ENCODE measurements around the gene CCDC7. TPM values are rescaled to one million over a fixed set of nuclear protein-coding genes. Genes with fewer than 3 reads are reported as not detected.
"Not testable (repeated sequence)": the region's sequence is repeated elsewhere in the genome, so short reads cannot be mapped to it uniquely, and the experiment has no call there.

Gene CCDC7
- total RNA-seq, result 10 to 100 TPM; 90.9 to 94.5 TPM
- polyA plus RNA-seq, result 10 to 100 TPM in 2 of 3 donors, 1 to 10 TPM in 1; 8.9 to 26.0 (median 11.8) TPM
- total RNA-seq, result 26.5 to 145 (median 96.3) reads per million in 6 experiments

- POLR2A ChIA-PET, result interaction anchor here (0.6 to 2.7 kb wide), 23 partner anchors 8 to 693 kb away, joined by 3 to 64 read pairs (median 5); partner anchors contain the start of genes EPC1 and ITGB1
These were observed at the start of gene CCDC7 for GRCh38 chr10:32445740-32446535. TSS of gene CCDC7 (plus strand) at chr10:32446140. CDS start at chr10:32451643, 5,503 bp downstream.

GRCh38 chr10:32397163-32397562 lies 48.8 kb upstream of the CCDC7 start:
- H3K4me3 Mint-ChIP-seq, ATAC-seq, H3K9me3 Mint-ChIP-seq, DNase-seq, H3K27ac Mint-ChIP-seq, H3K4me1 Mint-ChIP-seq, H3K27me3 Mint-ChIP-seq, H3K36me3 Mint-ChIP-seq, POLR2A ChIA-PET: not testable (repeated sequence)

More at GRCh38 chr10:32445740-32446535, at the start of gene CCDC7:
- H3K36me3 Mint-ChIP-seq, result peaks cover 0 to 1% (median 0%) of the 10 kb centered on the region in 3 donors
- H3K9me3 Mint-ChIP-seq, result no peaks in the 10 kb centered on the region
- H3K27ac Mint-ChIP-seq, result peak within 1 kb of the TSS; percentile 98 to 100 (median 99)
- peaks cover 6 to 19% (median 13%) of the 10 kb centered on the region in 4 donors for H3K4me1 Mint-ChIP-seq
- DNase-seq, result peak; percentile 80 to 91 (median 86)
- H3K4me3 Mint-ChIP-seq, result peak within 1 kb of the TSS; percentile 83 to 98 (median 95)
- peak; percentile 95 to 96 for ATAC-seq
- peaks cover 0 to 5% (median 0%) of the 10 kb centered on the region in 5 donors for H3K27me3 Mint-ChIP-seq

DNA sequence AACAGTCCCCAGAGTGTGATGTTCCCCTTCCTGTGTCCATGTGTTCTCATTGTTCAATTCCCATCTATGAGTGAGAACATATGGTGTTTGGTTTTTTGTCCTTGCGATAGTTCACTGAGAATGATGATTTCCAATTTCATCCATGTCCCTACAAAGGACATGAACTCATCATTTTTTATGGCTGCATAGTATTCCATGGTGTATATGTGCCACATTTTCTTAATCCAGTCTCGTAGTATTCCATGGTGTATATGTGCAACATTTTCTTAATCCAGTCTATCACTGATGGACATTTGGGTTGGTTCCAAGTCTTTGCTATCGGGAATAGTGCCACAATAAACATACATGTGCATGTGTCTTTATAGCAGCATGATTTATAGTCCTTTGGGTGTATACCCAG lies 46.2 kb upstream of the CCDC7 start:
- POLR2A ChIA-PET, H3K4me3 Mint-ChIP-seq: not testable (repeated sequence)

GRCh38 chr10:32400961-32401360 lies 45.0 kb upstream of the CCDC7 start:
- ATAC-seq (no peak), DNase-seq (no peak)
- Mint-ChIP-seq H3K27ac (peak overlapping the region in 1 of 10 donors; percentile 40), H3K27me3 (no peaks in the 10 kb centered on the region), H3K4me3 (no peak overlapping the region), H3K4me1 (peaks cover 0 to 6% (median under 1%) of the 10 kb centered on the region in 4 donors), H3K9me3 (peaks cover 0 to 5% (median 0%) of the 10 kb centered on the region in 9 donors), H3K36me3 (peaks cover 0 to 4% (median 2%) of the 10 kb centered on the region in 3 donors)
- POLR2A ChIA-PET, result interaction anchor here (1.1 kb wide), 1 partner anchor 10 kb away, joined by 5 read pairs; no protein-coding TSS in a partner anchor

More for the DNA sequence above, 46.2 kb upstream of the CCDC7 start:
- not testable (repeated sequence) for ATAC-seq, H3K27ac Mint-ChIP-seq, H3K36me3 Mint-ChIP-seq, DNase-seq, H3K9me3 Mint-ChIP-seq, H3K4me1 Mint-ChIP-seq, H3K27me3 Mint-ChIP-seq

DNA sequence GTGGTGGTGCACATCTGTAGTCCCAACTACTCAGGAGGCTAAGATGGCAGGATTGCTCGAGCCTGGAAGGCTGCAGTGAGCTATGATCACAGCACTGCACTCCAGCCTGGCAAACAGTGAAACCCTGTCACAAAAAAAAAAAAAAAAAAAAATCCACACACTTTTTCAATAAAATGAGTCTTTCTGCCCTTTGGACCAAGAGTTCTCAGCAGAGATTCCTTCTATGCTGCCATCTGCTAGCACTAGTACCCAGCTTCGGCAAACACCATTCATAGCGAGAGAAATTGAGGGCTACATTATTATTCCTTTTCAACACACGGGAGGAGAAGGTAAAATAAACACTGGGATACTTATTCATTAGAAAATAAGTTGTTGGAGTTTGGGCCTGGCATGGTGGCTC lies 43.4 kb upstream of the CCDC7 start:
- no peak for ATAC-seq
- H3K9me3 Mint-ChIP-seq, result peaks cover 0 to 5% (median 0%) of the 10 kb centered on the region in 9 donors
- no peak overlapping the region for H3K27ac Mint-ChIP-seq
- no peak for DNase-seq
- H3K4me3 Mint-ChIP-seq, result no peak overlapping the region
- no peaks in the 10 kb centered on the region for H3K27me3 Mint-ChIP-seq
- H3K4me1 Mint-ChIP-seq, result peaks cover 0 to 6% (median under 1%) of the 10 kb centered on the region in 4 donors
- peaks cover 0 to 4% (median 2%) of the 10 kb centered on the region in 3 donors for H3K36me3 Mint-ChIP-seq
- POLR2A ChIA-PET, result no interaction called here

- no peak for ATAC-seq
- H3K4me1 Mint-ChIP-seq, result peaks cover 0 to 6% (median under 1%) of the 10 kb centered on the region in 4 donors
- no peak for DNase-seq
- POLR2A ChIA-PET, result interaction anchor here (0.6 kb wide), 1 partner anchor 150 kb away, joined by 4 read pairs; no protein-coding TSS in a partner anchor
- peaks cover 0 to 5% (median 0%) of the 10 kb centered on the region in 9 donors for H3K9me3 Mint-ChIP-seq
- H3K36me3 Mint-ChIP-seq, result peaks cover 0 to 4% (median 2%) of the 10 kb centered on the region in 3 donors
- H3K27me3 Mint-ChIP-seq, result no peaks in the 10 kb centered on the region
- H3K27ac Mint-ChIP-seq, result no peak overlapping the region
- no peak overlapping the region for H3K4me3 Mint-ChIP-seq
These were observed 42.8 kb upstream of the CCDC7 start for GRCh38 chr10:32403091-32403490.

DNA sequence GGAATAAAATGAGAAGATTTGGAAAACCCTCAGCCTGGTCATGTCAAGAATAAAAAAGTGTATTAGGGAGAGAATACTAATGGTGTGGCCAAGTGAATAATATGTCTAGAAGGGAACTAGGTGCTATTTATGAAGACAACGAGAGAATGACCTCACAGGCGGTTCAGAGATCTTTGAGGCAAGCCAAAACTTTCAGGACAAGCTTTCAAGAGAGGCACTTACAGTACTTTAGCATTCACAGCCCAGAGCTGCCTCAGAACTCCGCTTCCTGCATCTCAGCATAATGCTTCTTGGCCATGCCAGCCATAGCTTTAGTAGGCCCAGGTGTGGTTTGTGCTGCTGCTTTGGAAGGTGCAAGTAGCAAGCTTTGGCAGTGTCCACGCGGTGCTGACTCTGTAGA lies 37.2 kb upstream of the CCDC7 start:
- Mint-ChIP-seq H3K27ac (peak overlapping the region in 1 of 10 donors; percentile 1), H3K27me3 (no peaks in the 10 kb centered on the region), H3K4me3 (no peak overlapping the region), H3K9me3 (peaks cover 0 to 5% (median 0%) of the 10 kb centered on the region in 9 donors), H3K36me3 (peaks cover 0 to 4% (median 2%) of the 10 kb centered on the region in 3 donors), H3K4me1 (peaks cover 0 to 4% (median 0%) of the 10 kb centered on the region in 4 donors)
- DNase-seq (no peak), ATAC-seq (no peak)
- POLR2A ChIA-PET, result no interaction called here

- H3K36me3 Mint-ChIP-seq, result peaks cover 0 to 4% (median 2%) of the 10 kb centered on the region in 3 donors
- H3K27me3 Mint-ChIP-seq, result no peaks in the 10 kb centered on the region
- POLR2A ChIA-PET, result no interaction called here
- H3K4me1 Mint-ChIP-seq, result peaks cover 0 to 4% (median 0%) of the 10 kb centered on the region in 4 donors
- H3K4me3 Mint-ChIP-seq, result no peak overlapping the region
- DNase-seq (no peak), ATAC-seq (no peak)
- H3K9me3 Mint-ChIP-seq, result peaks cover 0 to 5% (median 0%) of the 10 kb centered on the region in 9 donors
- no peak overlapping the region for H3K27ac Mint-ChIP-seq
These were observed 36.2 kb upstream of the CCDC7 start for GRCh38 chr10:32409741-32410140.

- Mint-ChIP-seq H3K9me3 (peaks cover 0 to 3% (median 0%) of the 10 kb centered on the region in 9 donors), H3K27me3 (no peaks in the 10 kb centered on the region), H3K27ac (no peak overlapping the region), H3K4me1 (peaks cover 0 to 4% (median 0%) of the 10 kb centered on the region in 4 donors), H3K36me3 (peaks cover 0 to 3% (median 2%) of the 10 kb centered on the region in 3 donors), H3K4me3 (no peak overlapping the region)
- ATAC-seq (no peak), DNase-seq (no peak)
- POLR2A ChIA-PET, result no interaction called here
These were observed 35.4 kb upstream of the CCDC7 start for GRCh38 chr10:32410569-32410968.

GRCh38 chr10:32411797-32412498 lies 34.0 kb upstream of the CCDC7 start:
- Mint-ChIP-seq H3K27ac (no peak overlapping the region), H3K27me3 (no peaks in the 10 kb centered on the region), H3K4me3 (no peak overlapping the region), H3K36me3 (no peaks in the 10 kb centered on the region), H3K9me3 (peaks cover 0 to 3% (median 0%) of the 10 kb centered on the region in 9 donors), H3K4me1 (peaks cover 0 to 4% (median 0%) of the 10 kb centered on the region in 4 donors)
- ATAC-seq (no peak), DNase-seq (no peak)
- POLR2A ChIA-PET, result no interaction called here

DNA sequence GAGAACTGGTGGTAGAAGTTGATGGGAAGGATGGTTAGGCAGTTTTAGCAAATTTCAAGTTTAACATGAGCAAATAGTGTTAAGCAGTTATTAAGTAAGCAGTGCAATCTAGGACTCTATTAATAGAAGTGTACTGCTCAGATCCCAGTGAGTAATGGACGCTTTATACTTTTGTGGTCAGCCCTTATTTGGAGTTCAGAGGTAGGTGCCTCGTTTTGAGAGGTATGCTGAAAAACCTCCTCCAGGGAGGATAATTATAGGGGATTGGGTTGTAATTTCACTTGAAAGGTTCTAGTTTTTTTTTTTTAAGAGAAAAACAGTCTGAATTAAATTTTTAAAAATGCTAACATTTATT lies 33.5 kb upstream of the CCDC7 start:
- H3K9me3 Mint-ChIP-seq, result peaks cover 0 to 3% (median 0%) of the 10 kb centered on the region in 9 donors
- peaks cover 0 to 4% (median 0%) of the 10 kb centered on the region in 4 donors for H3K4me1 Mint-ChIP-seq
- no peaks in the 10 kb centered on the region for H3K36me3 Mint-ChIP-seq
- POLR2A ChIA-PET, result no interaction called here
- no peaks in the 10 kb centered on the region for H3K27me3 Mint-ChIP-seq
- H3K4me3 Mint-ChIP-seq, result no peak overlapping the region
- ATAC-seq (no peak), DNase-seq (no peak)
- H3K27ac Mint-ChIP-seq, result no peak overlapping the region

GRCh38 chr10:32413513-32413912 lies 32.4 kb upstream of the CCDC7 start:
- no peak for ATAC-seq
- DNase-seq, result no peak
- H3K36me3 Mint-ChIP-seq, result no peaks in the 10 kb centered on the region
- H3K27ac Mint-ChIP-seq, result peak overlapping the region in 1 of 10 donors; percentile 17
- H3K4me3 Mint-ChIP-seq, result no peak overlapping the region
- H3K9me3 Mint-ChIP-seq, result peaks cover 0 to 3% (median 0%) of the 10 kb centered on the region in 9 donors
- peaks cover 0 to 4% (median 0%) of the 10 kb centered on the region in 4 donors for H3K4me1 Mint-ChIP-seq
- H3K27me3 Mint-ChIP-seq, result no peaks in the 10 kb centered on the region
- POLR2A ChIA-PET, result no interaction called here
